ENCODE measurements around the gene TIPIN.
"Not testable (repeated sequence)": the region's sequence is repeated elsewhere in the genome, so short reads cannot be mapped to it uniquely, and the experiment has no call there.

DNA sequence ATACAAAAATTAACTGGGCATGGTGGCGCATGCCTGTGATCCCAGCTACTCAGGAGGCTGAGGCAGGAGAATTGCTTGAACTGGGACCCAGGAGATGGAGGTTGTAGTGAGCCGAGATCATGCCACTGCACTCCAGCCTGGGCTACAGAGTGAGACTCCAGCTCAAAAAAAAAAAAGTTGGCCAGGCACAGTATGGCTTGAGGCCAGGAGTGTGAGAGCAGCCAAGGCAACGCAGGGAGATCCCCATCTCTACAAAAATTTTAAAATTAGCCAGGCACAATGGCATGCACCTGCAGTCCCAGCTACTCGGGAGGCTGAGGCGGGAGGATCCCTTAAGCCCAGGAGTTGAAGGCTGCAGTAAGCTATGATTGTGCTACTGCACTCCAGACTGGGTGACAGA is 8.0 kb downstream of the TIPIN start:
- TF ChIP-seq POLR2A, POLR2AphosphoS5 (IDR thresholded peaks at IDR 0.05): not testable (repeated sequence)
- TF ChIP-seq, protein P1, sequence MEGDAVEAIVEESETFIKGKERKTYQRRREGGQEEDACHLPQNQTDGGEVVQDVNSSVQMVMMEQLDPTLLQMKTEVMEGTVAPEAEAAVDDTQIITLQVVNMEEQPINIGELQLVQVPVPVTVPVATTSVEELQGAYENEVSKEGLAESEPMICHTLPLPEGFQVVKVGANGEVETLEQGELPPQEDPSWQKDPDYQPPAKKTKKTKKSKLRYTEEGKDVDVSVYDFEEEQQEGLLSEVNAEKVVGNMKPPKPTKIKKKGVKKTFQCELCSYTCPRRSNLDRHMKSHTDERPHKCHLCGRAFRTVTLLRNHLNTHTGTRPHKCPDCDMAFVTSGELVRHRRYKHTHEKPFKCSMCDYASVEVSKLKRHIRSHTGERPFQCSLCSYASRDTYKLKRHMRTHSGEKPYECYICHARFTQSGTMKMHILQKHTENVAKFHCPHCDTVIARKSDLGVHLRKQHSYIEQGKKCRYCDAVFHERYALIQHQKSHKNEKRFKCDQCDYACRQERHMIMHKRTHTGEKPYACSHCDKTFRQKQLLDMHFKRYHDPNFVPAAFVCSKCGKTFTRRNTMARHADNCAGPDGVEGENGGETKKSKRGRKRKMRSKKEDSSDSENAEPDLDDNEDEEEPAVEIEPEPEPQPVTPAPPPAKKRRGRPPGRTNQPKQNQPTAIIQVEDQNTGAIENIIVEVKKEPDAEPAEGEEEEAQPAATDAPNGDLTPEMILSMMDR (IDR thresholded peaks at IDR 0.05), result not testable (repeated sequence)

All from transverse colon (tissue), 4 donors.